Tibial nerve (tissue), 4 donors: ENCODE data around the gene ZNRF3. TPM values are rescaled to one million over a fixed set of nuclear protein-coding genes. Genes with fewer than 3 reads are reported as not detected.

ENCODE experiments used
- DNase-seq, 2 donors: peaks; one replicate each; pipeline ENCODE4 v3.0.0-alpha.2; 2019; ENCODE audit warnings: low spot score in 2 of 2
- H3K27ac ChIP-seq, 4 donors: fragments of 200-600 bp; sonication (generic) in 3 of 4; one replicate each; pipeline ENCODE4 v1.5.1; 2017 to 2019; ENCODE audit warnings: mild to moderate bottlenecking in 1 of 4
- H3K27me3 ChIP-seq, 2 donors: fragments of 200-600 bp; sonication (generic) in 1 of 2; one replicate each; pipeline versions ENCODE4 v1.5.1 to v1.6.0; 2017 to 2019
- H3K36me3 ChIP-seq, 3 donors: fragments of 200-600 bp; sonication (generic); one replicate each; pipeline ENCODE4 v1.5.1; 2018 to 2019
- H3K4me1 ChIP-seq, 4 donors: fragments of 200-600 bp; sonication (generic) in 3 of 4; one replicate each; pipeline ENCODE4 v1.5.1; 2017 to 2019
- H3K4me3 ChIP-seq, 4 donors: fragments of 200-600 bp; sonication (generic) in 3 of 4; one replicate each; pipeline ENCODE4 v1.5.1; 2017 to 2019; ENCODE audit warnings: mild to moderate bottlenecking in 1 of 4, moderate library complexity in 1 of 4
- H3K9me3 ChIP-seq, 4 donors: fragments of 200-600 bp; sonication (generic) in 3 of 4; one replicate each; pipeline ENCODE4 v1.5.1; 2017 to 2019
- CTCF ChIP-seq, 5 experiments: fragments of 200-600 bp in 3 of 5; fragments of 450-650 bp in 2 of 5; sonication (generic) in 3 of 5; IDR thresholded peaks; one replicate each; pipeline ENCODE4 v1.5.1; 2016 to 2019; ENCODE audit warnings: antibody characterized with exemption in 5 of 5, mild to moderate bottlenecking in 3 of 5, moderate library complexity in 2 of 5
- EP300 ChIP-seq, 2 donors: sonication (generic); formaldehyde crosslinking; IDR thresholded peaks; one replicate each; pipeline ENCODE4 v1.6.1; 2017; ENCODE audit warnings: antibody characterized with exemption in 2 of 2, mild to moderate bottlenecking in 1 of 2
- POLR2A ChIP-seq, 2 donors: fragments of 450-650 bp; IDR thresholded peaks; one replicate each; pipeline ENCODE4 v1.6.1; 2017; ENCODE audit warnings: antibody characterized with exemption in 2 of 2, mild to moderate bottlenecking in 2 of 2, moderate library complexity in 2 of 2
- WGBS, 2 donors: methylation state at CpG; one replicate each; pipeline ENCODE4 v1.1.5; 2018; 5-methylcytosine and 5-hydroxymethylcytosine counted together
- total RNA-seq, 4 donors: library from RNA; depleted of rRNA; stranded (reverse); fragments of >200 nt; gene quantifications; one replicate each; pipeline ENCODE4 v1.1.0, GENCODE V29; 2016

Gene ZNRF3
- total RNA-seq, 4 donors from 2014 or later = 18.0 to 37.9 (median 23.5) TPM

- no peaks in the 10 kb centered on the region for H3K9me3 ChIP-seq
- peak overlapping the region in 2 of 4 donors; percentile 72 to 77 for H3K27ac ChIP-seq
- H3K4me1 ChIP-seq = peaks cover 0 to 46% (median 13%) of the 10 kb centered on the region in 4 donors
- no peaks in the 10 kb centered on the region for H3K36me3 ChIP-seq
- H3K27me3 ChIP-seq = no peaks in the 10 kb centered on the region
- DNase-seq = no peak
- peak overlapping the region in 2 of 4 donors; percentile 3 to 25 for H3K4me3 ChIP-seq
- TF ChIP-seq EP300 (IDR thresholded peaks at IDR 0.05) (no peak), CTCF (IDR thresholded peaks at IDR 0.05) (no peak), POLR2A (IDR thresholded peaks at IDR 0.05) (no peak)
- 44 to 58% methylated on average over 4 of the region's 4 CpGs for WGBS, 2 donors
Measured at GRCh38 chr22:28977060-28977459, 93.7 kb downstream of the ZNRF3 start.

GRCh38 chr22:28977481-28977971, 94.2 kb downstream of the ZNRF3 start:
- Histone ChIP-seq H3K9me3 (no peaks in the 10 kb centered on the region), H3K4me1 (peaks cover 0 to 46% (median 13%) of the 10 kb centered on the region in 4 donors), H3K36me3 (no peaks in the 10 kb centered on the region), H3K27me3 (no peaks in the 10 kb centered on the region), H3K27ac (peak overlapping the region in 2 of 4 donors; percentile 72 to 77), H3K4me3 (peak overlapping the region in 2 of 4 donors; percentile 3 to 25)
- 50% methylated on average over 5 of the region's 5 CpGs for WGBS, 2 donors
- TF ChIP-seq CTCF (IDR thresholded peaks at IDR 0.05) (no peak), POLR2A (IDR thresholded peaks at IDR 0.05) (no peak), EP300 (IDR thresholded peaks at IDR 0.05) (no peak)
- DNase-seq = no peak

- H3K4me3 ChIP-seq = no peak overlapping the region
- no peak for DNase-seq
- H3K27me3 ChIP-seq = no peaks in the 10 kb centered on the region
- H3K27ac ChIP-seq = peak overlapping the region in 2 of 4 donors; percentile 72 to 77
- H3K36me3 ChIP-seq = no peaks in the 10 kb centered on the region
- H3K9me3 ChIP-seq = no peaks in the 10 kb centered on the region
- 54 to 64% methylated on average over 6 of the region's 6 CpGs for WGBS, 2 donors
- H3K4me1 ChIP-seq = peaks cover 0 to 48% (median 13%) of the 10 kb centered on the region in 4 donors
- TF ChIP-seq CTCF (IDR thresholded peaks at IDR 0.05) (no peak), EP300 (IDR thresholded peaks at IDR 0.05) (no peak), POLR2A (IDR thresholded peaks at IDR 0.05) (no peak)
Measured at GRCh38 chr22:28978158-28978557, 94.8 kb downstream of the ZNRF3 start.

GRCh38 chr22:28978863-28979796, 95.8 kb downstream of the ZNRF3 start:
- WGBS, 2 donors = 73 to 77% methylated on average over 4 of the region's 4 CpGs
- Histone ChIP-seq H3K9me3 (no peaks in the 10 kb centered on the region), H3K36me3 (no peaks in the 10 kb centered on the region), H3K27ac (peak overlapping the region in 1 of 4 donors; percentile 49), H3K27me3 (no peaks in the 10 kb centered on the region), H3K4me1 (peaks cover 0 to 51% (median 13%) of the 10 kb centered on the region in 4 donors), H3K4me3 (no peak overlapping the region)
- DNase-seq = no peak
- TF ChIP-seq CTCF (IDR thresholded peaks at IDR 0.05) = no peak
- TF ChIP-seq EP300 (IDR thresholded peaks at IDR 0.05) = no peak
- TF ChIP-seq POLR2A (IDR thresholded peaks at IDR 0.05) = no peak

GRCh38 chr22:28980326-28980725, 97.0 kb downstream of the ZNRF3 start:
- Histone ChIP-seq H3K4me3 (no peak overlapping the region), H3K27me3 (no peaks in the 10 kb centered on the region), H3K9me3 (peaks cover 0 to 3% (median 0%) of the 10 kb centered on the region in 4 donors), H3K27ac (peak overlapping the region in 2 of 4 donors; percentile 41 to 49), H3K36me3 (peaks cover 0 to under 1% (median 0%) of the 10 kb centered on the region in 3 donors), H3K4me1 (peaks cover 0 to 59% (median 13%) of the 10 kb centered on the region in 4 donors)
- DNase-seq = no peak
- TF ChIP-seq EP300 (IDR thresholded peaks at IDR 0.05) (peak in 1 of 2 donors; percentile 70), CTCF (IDR thresholded peaks at IDR 0.05) (no peak)
